ENCODE measurements around the gene COL2A1.

The COL2A1 gene

DNA sequence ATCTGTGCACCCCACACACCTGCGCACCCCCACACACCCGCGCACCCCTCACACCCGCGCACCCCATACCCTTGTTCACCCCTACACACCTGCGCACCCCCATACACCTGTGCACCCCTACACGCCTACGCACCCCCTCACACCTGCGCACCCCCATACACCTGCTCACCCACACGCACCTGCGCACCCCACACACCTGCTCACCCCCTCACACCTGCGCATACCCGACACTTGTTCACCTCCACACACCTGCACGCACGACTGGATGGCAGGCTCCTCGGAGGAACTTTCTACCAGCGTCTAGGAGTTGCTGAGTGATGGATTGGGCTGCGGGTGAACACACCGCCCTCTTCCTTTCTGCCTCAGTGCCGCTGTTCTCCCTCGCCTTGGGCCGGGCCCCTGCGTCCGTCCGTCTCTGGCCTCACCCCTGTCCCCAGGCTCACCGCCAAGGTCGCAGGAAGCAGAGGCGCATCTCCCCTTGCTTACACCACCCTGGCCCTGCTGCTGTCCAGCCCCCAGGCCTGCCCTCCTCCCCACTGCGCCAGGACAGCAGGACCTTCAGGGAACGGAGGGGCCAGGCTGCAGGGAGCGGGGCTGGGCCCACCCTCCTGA lies 61.6 kb downstream of the COL2A1 start:
- no peak for DNase-seq

DNA sequence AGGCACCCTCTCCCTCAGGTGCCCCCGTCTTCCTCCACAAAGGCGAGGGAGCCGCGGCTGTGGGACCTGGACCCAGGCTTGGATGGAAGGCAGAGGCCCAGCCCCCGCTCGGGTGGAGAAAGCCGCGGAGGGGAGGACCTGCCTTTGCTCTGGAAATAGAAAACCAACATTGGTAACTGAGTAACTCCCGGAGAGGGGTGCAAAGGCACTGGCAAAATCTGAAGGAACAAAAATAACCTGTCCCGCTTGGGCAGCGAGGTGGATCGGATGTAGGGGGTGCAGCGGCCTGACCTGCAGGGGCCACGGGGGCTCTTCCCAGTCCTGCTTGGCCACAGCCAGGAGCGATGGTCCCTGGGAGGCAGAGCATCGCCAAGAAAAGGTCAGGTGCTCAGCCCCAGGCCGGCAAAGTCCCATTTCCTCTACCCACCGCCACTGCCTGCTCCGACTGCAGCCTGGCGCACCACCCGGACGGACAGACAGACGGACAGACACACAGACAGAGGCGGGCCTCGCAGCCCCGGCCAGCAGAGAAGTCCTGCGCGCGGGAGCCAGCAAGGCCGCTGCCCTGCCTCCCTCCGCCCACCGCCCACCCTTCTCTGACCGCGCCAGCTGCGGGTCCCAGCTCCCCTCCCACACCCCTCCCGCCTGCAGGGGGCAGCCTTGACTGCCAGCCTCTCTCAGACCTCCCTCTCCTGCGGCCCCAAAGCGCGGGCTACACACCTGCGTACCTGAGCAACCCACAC lies 62.2 kb downstream of the COL2A1 start:
- peak; percentile 71 for DNase-seq

DNA sequence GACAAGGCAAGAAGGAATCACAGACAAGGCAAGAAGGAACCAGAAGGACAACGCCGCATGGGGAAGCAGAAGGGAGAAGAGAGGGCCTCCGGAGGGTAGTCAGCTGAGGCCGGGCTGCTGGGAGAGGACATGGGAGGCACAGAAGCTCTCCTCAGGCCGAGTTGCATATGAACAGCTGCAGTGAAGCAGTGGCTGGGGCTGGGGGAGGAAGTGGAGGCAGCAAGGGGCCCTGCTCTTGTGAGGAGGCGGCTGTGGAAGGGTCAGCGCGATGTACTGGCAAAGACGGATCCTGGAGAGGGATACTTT lies 62.8 kb downstream of the COL2A1 start:
- DNase-seq = no peak

DNA sequence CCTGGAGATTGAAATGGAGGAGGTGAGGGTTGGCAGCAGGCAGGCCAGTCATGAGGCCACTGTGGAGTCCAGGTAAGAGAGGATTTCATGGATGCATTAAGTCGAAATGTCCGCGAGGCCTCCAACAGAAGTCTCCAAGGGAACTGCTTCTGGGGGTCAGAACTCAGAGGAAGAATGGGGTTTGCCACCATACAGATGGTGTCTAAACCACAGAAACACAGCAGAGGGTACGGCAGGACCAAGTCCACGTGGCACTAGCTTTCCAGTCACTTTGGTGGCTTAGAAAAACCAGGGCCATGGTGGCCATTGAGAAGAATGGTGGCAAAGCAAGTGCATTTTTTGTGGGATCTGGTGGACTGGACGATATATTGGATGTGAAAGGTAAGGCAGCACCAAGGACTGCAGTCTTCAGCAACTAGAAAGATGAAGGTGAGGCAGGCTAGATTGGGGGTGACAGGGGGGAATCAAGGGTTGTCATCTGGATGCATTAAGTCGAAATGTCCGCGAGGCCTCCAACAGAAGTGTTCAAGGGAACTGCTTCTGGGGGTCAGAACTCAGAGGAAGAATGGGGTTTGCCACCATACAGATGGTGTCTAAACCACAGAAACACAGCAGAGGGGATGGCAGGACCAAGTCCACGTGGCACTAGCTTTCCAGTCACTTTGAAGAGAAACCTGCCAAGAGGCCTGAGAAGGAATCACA lies 63.4 kb downstream of the COL2A1 start:
- DNase-seq = no peak

DNA sequence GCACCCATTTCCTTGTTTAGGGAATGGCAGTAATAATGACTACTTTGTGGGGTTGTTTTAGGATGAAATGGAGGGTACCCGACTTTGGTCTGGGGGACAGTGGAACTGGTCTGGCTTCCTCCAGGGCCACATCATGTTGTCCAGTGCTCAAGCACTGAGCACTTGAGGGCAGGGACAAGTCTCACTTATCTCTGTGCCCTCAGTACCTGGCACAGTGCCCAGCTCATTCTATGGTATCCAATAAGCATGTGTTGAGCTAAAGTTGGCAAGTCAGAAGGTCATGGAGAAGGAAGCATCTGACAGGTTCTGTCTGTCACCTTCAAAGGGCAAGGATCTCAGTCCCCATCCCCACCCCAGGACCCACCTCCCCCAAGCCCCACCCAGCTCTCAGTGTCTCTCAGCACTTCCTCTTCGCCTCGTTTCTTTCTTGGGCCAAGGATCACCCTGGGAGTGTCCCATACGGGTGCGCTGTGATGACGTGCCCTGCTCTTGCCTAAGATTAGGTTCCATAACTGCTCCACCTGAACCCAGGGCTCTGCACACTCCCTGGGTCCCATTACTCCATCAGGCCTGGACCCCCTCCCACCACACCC lies 65.2 kb downstream of the COL2A1 start:
- no peak for DNase-seq

DNA sequence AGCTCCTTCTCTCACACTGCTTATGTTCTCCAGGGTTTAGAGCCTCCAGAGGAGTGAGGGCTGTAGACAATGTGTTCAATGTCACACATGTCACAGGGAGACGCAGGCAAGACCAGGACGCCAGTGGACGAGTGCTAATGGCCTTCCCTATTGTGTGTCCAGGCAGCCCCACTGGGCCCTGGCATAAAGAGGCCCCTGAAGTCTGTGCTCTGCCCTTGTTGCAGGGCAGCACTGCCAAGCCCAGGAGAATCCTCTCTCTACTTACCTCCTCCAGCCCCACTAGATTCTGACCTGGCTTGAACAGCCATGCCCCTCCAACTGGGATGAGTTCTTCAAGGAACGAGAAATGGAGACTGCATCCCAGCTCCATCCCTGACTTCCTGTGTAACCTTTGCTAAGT lies 65.7 kb downstream of the COL2A1 start:
- no peak for DNase-seq

DNA sequence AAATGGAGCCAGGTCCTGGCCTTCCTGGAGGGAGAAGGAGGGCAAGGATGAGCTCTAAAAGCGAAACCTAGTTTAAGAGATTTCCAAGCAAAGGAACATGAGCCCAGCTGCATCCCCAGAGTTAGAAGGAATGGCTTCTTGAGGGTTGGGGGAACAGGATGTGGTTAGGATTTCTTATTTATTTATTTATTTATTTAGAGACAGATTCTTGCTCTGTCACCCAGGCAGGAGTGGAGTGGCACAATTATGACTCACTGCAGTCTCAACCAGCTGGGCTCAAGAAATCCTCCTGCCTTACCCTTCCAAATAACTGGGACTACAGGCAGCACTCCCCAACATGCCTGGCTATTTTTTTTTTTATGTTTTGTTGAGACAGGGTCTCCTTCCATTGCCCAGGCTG lies 66.2 kb downstream of the COL2A1 start:
- no peak for DNase-seq

DNA sequence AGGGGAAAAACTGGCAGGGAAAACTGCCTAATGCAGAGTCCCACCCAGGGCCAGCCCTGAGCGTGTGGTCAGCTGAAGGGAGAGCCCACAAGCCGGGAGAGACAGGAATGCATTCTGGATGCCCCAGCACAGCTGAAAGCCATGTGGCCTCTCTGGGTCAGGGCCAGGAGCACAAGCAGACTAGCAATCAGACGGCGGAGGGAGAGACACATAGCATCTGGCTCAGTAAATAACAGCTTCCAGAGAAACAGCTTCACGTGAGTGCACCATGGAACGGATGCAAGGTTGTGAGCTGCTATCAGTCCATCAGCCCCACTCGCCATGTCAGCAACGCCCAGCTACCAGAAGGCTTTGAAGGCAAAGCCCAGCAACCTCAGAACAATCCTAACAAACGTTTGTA lies 69.1 kb downstream of the COL2A1 start:
- no peak for DNase-seq

DNA sequence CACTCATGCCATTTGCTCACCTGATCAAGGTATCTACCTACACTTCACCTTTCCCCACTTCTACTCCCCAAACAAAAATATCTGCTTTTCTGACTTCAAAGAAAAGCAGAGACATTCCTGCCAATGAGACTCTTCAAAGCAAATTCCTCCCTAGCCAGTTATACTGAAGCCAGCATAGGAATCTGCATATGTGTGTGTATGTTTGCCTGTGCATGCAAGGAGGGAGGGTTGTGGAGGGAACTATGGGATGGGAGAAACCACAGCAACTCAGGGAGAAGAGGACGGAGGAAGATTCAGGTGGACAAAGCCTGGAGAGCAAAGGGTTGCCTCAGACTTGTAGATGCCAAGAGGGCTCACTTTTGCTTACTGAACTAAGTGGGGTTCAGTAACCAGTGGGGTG lies 73.1 kb downstream of the COL2A1 start:
- no peak for DNase-seq

DNA sequence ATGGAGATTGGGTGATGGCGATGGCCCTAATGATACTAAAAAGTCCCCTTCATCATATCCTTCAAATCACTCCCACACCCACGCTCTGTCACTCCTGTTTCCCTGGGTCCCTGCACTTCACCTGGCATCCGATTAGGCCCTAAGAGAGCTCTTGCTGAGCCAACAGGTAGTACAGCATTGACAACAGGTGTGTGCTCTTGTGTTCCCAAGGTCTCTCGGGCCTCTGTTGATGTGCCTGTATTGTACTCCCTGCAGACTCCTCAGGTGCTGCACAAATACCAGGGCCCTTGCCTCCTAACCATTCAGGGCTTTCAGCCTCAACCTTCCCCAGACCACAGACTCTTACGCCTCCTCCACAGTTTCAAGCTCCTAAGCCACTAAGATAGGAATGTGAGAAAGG lies 73.6 kb downstream of the COL2A1 start:
- no peak for DNase-seq

DNA sequence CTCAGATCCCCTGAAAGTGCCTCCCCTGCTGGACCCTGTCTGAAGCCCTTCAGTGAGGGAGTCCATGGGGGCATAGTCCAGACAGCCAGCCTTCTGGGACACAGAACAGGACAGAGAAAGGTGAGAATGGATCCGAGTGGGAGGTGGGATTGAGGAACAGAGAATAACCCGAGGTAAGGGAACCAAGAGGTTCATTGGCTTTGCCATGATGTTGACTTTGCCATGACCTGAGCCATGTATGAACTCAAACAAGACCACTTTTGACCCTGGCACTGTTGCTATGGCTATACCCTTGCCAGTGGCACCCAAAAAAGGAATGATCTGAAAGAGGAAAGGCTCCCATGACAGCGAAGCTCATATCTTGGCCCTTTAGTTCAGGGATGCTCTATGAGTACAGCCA lies 76.9 kb downstream of the COL2A1 start:
- no peak for DNase-seq
